VCaP (cell line): Measurements from ENCODE around the gene MAGEA4.

Experiments used
- H3K27ac ChIP-seq: fragments of 450-650 bp; 2 replicates; pipeline ENCODE4 v1.5.1; 2017
- CTCF ChIP-seq: fragments of 450-650 bp; conservative IDR thresholded peaks from 2 replicates; pipeline ENCODE4 v1.5.1; 2017; ENCODE audit warnings: mild to moderate bottlenecking, moderate library complexity

The MAGEA4 gene

GRCh38 chrX:151880895-151881294 lies 31.8 kb upstream of the MAGEA4 start:
- no peak for TF ChIP-seq CTCF

GRCh38 chrX:151889421-151889820 lies 23.3 kb upstream of the MAGEA4 start:
- TF ChIP-seq CTCF: no peak
- H3K27ac ChIP-seq: no peak overlapping the region

More at GRCh38 chrX:151880895-151881294, 31.8 kb upstream of the MAGEA4 start:
- H3K27ac ChIP-seq: no peak overlapping the region

GRCh38 chrX:151896734-151897474 lies 15.8 kb upstream of the MAGEA4 start:
- no peak for TF ChIP-seq CTCF
- H3K27ac ChIP-seq: no peak overlapping the region

DNA sequence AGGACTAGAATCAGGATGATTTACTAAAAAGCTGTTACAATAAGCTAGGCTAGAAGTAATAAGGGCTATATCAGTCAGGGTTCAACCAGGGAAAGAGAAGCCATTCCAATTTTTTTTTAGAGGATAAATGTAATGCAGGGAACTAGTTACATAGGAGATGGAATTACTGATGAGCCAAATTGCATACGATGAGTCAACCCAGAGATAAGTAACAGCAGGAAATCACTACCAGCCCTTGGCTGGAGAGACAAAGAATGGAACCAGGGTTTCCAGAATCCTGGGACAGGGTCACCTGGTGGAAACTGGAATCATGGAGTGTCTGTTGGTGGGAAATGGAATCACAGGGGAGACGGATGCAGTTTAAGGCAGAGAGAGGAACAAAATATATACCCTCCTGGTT lies 13.1 kb upstream of the MAGEA4 start:
- H3K27ac ChIP-seq: no peak overlapping the region
- no peak for TF ChIP-seq CTCF

DNA sequence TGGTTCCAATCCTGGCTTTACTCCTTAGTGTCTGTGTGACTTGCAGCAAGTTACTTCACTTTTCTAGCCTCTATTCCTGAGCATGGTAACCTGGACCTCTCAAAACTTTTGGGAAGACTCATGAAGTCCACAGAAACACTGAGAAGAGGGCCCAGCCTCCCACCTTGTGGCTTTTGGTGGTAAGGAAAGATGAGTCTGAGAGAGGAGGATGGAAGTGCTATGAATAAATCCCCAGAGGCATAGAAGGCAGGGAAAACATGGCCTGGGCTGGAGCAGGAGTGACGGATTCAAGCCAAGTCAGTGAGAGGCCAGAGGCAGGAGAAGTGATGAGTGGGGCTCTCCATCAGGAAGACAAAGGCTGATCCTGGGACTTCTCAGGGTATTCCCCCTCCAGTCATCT lies 10.9 kb upstream of the MAGEA4 start:
- no peak for TF ChIP-seq CTCF
- H3K27ac ChIP-seq: no peak overlapping the region

DNA sequence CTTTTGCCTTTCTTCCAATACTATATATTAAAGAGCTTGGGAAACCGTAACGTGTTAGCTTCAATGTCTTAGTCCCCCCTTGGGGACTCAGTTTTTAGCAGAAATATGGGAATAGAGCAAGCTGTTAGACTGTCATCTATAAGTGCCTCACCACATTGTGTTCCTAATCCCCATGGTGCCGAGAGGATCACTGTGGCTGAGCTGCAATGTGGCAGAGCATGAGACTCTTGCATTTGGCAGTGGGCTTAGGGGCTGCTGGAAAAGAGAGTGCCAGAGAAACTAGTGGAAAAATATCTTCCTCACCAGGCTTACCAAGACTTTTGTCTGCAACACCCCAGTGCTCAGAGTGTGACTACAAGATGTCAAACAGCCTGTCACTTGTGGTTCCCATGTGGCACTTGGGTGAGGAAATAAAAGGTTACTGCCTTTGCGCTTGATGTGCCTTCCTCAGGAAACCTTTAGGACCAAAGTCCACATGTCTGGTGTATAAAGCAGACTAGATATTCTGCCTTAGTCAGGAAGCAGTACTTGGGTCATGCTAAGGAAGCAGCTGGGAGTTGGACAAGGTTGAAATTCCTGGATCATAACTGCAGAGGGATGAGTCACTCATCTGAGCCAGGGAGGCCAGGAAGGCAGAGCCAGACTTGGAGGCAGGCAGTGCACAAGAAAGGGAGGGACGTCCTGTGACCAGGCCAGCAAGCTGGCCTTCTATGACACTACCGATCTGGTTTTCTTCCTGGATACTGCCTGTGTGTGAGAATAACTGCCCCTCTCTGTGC lies 9.7 kb upstream of the MAGEA4 start:
- TF ChIP-seq CTCF: no peak
- no peak overlapping the region for H3K27ac ChIP-seq

GRCh38 chrX:151904989-151905388 lies 7.7 kb upstream of the MAGEA4 start:
- no peak overlapping the region for H3K27ac ChIP-seq
- TF ChIP-seq CTCF: no peak
